ENCODE measurements around the gene CTU2.

CTU2 gene

DNA sequence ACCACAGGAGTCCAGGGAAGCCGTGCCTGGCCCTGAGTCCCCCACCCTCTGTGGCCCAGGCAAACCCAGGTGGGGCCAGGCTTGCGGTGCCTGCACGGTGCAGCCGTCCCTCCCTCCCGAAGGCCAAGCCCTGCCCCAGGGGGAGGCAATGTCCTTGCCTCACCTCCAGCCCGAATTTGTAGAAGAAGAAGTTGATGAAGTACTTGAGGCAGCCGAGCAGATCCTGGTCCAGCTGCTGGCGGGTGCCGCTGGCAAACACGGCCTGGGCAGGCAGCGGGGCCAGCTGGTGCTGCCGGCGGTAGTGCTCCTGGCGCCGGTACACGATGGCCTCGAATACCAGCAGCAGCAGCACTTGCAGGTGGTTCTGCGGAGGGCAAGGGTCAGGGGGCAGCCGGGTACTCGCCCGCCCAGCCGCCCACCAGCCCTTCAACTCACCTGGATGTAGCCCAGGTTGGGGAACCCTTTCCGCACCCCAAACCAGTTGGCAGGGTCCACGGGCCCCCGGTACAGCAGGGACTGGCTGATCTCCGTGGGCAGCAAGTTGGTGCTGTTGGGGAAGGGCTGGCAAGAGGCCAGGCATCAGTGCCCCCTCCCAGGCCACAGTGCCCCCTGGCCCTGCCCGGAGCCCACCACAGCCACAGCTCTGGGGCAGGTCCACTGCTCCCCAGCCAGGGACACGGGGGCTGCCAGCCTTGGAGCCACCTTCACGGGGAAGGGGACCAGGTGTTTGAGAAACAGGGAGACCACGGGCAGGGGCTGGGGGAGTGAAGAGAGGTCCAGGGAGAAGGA is 26.1 kb downstream of the CTU2 start:
- no peak for DNase-seq

DNA sequence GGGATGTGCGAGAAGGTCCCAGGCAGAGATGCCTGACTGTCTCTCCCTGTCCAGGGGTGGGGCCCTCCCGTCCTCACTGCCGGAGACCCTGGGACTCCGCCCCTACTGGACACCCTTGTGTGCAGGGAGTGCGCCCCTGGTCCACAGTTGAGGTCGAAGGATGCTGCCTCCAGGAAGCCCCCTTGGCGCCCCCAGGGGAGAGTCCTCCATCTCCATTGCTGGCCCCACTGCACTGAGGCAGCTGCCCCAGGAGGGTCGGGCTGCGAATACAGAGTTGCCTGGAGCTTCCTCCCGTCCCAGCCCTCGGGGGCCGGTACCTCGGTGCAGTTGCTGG is 26.6 kb downstream of the CTU2 start:
- DNase-seq = no peak

DNA sequence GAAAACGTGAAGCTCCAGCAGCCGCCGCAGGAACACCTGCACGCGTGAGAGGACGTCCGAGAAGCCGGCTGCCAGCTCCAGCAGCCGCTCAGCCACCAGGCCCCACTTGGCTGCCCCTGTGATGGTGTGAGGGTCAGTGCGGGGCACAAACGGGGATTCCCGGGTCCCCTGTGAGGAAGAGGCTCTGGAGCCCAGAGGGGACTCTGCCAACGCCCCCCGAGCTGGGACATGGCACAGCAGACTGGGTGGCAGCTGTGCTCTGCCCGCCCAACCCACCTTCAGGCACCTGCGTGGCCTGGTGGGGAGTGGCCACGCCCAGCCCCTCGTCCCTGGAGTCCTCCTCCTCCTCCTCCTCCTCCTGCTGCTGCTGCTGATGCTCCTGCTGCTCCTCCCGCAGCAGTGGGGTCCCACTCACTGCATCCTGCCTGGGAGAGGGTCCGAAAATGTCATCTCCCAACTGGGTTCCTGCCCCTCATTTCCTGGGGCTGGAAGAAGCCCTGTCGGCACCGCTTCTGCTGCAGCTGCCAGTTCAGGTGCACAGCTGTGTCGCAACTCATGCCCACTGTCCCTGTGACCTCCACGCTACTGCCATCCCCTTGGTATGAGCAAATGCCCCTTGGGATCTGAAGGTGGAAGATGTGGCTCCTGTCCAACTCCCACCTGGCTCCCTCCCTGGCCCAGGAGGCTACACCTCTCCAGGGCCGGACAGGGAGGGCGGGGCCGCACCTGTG is 27.5 kb downstream of the CTU2 start:
- no peak for DNase-seq

DNA sequence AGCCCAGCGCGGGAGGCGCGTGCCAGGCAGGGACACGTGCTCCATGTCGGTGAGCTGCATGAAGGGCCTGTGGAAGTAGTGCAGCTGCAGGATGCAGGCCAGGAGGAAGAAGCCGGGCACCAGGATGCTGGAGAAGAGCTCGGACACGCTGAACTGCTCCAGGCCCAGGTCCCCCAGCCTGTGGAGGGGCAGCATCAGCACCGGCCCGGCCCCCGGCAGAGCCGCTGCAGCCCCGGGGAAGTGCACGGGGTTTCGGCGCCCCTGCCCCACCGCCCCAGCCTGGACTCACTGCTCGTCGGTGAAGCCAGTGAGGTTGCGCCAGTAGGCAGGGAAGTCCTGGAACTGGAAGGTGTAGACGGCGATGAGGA is 28.0 kb downstream of the CTU2 start:
- DNase-seq = no peak

DNA sequence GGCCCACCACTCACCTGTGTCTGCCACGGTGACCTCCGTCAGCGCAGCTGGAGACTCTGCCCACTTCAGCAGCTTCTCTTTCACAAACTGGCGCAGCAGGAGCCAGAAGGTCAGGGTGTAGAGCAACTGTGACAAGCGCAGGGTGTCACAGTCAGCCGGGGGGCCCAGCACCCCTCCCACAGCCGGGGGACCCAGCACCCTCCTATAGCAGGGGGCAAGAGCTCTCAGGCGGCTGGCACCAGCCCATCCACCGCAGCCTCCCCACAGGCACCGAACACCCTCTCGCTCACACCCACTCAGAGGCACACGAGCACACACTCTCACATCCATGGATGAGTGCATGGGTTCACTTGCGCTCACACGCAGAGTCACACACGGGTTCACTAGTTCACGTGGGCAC is 28.8 kb downstream of the CTU2 start:
- no peak for DNase-seq

DNA sequence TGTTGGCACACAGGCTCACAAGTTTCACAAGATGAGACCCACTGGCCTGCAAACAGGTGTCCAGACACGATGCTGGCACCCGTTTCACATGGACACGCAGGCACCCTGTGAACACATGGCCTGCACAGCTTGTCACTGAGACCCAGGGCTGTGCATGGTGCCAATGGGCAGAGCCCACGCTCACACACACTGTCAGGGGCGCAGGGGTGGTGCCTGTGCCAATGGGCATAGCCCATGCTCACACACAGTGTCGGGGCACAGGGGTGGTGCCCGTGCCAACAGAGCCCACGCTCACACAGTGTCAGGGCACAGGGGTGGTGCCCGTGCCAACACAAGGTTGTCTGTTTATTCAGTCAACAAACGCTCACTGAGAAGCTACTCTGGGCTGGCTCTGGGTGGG is 29.3 kb downstream of the CTU2 start:
- DNase-seq = no peak

DNA sequence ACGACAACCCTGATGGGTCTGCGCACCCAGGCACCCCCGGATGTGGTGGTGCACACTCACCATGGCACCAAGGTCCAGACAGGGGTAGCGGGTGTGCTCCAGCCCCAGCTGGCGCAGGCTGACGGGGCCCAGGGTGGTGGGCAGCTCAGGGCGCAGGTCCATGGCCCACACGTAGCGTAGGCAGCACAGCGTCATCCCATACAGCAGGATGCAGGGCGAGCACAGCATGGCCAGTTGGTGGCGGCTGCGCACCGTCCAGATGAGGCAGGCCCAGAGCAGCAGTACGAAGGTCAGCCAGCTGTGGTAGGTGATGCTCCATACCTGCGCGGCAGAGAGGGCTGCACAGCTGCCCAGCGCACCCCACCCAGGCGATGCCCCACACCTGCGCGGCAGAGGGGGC is 29.8 kb downstream of the CTU2 start:
- no peak for DNase-seq

DNA sequence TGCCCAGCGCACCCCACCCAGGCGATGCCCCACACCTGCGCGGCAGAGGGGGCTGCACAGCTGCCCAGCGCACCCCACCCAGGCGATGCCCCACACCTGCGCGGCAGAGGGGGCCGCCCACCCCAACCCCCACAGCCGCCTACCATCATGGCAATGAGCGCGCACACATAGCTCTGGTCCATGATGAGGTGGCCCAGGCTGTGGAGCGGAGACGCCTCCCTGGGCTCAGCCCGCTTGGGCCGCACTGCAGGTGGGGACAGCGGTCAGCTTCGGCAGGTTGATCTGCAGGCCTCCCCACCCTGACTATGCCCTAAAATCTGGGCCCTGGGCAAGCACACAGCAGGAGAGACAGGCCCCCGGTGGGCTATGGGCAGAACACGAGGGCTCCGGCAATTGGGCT is 30.2 kb downstream of the CTU2 start:
- no peak for DNase-seq

DNA sequence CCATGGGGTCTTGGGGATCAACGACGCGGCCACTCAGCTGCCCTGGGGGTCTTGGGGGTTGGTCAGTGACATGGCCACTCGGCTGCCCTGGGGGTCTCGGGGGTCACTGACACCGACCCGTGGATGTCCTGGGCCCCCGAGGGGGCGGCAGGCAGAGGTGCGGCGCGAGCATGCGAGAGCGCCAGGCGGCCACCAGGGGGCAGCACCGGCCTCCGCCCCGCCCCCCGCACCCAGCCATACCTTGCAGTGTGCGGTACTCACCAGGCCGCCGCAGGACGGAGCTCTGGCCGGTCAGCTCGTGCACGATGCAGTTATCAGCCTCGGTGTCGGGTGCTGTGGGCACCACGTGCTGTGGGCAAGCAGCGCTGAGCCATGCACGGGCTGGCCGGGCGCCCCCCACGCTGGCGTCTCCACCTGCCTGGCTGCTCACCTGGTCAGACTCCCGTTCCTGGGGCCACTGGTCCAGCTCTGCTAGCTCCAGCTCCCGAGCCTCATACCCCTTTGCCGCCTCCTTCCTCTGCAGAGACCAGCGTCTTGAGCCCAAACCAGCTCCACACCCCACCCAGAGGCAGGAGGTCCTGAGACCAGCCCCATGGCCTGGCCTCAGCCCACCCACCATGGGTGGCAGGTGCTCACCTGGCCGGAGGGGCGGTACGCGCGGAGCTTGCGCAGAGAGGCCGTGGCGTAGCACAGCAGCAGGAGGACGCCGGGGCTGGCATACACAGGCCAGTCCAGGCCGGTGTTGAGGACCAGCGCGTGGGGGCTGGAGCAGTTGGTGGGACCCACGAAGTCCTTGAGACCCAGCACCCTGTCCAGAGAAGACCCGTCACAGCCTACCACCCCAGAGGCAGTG is 31.2 kb downstream of the CTU2 start:
- no peak for DNase-seq

DNA sequence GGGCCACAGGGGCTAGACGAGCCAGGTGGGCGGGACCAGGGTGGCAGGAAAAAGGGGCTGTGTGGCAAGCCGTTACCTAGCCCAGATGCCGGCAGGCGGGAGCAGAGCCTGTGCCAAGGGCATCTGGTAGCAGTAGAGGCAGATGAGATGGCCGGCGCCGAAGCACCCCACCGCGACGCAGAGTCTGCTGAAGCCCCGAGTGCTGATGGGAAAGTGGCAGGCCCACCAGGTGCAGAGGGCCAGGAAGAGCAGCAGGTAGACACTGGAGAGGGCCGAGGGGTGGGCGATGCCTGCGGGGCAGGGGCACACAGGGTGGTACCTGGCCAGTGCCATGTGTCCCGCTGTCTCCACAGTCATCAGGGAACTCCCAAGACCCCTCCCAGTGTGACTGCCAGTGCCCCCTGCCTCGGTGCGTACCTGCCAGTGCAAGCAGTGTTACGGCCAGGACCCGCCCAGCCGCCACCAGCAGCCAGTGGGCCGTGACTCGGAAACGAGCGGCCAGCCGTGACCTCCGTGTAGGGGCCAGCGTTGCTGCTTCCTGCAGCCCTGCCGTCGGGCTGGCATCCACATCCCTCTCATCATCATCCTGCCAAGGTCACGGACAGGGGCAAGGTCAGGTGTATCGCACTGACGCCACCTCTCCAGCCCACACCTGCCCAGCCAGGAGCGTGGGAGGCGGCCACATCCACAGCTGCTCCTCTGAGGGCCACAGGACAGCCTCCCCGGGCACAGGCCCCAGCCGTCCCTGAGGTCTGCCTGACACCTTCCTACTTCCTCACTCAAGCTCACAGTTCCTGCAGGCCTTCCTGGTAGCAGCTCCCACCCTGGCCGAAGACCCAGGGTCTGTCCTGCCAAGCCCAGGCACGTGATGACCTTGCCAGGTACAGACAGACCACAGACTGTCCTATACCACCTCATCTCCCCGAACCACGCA is 32.1 kb downstream of the CTU2 start:
- DNase-seq = no peak

DNA sequence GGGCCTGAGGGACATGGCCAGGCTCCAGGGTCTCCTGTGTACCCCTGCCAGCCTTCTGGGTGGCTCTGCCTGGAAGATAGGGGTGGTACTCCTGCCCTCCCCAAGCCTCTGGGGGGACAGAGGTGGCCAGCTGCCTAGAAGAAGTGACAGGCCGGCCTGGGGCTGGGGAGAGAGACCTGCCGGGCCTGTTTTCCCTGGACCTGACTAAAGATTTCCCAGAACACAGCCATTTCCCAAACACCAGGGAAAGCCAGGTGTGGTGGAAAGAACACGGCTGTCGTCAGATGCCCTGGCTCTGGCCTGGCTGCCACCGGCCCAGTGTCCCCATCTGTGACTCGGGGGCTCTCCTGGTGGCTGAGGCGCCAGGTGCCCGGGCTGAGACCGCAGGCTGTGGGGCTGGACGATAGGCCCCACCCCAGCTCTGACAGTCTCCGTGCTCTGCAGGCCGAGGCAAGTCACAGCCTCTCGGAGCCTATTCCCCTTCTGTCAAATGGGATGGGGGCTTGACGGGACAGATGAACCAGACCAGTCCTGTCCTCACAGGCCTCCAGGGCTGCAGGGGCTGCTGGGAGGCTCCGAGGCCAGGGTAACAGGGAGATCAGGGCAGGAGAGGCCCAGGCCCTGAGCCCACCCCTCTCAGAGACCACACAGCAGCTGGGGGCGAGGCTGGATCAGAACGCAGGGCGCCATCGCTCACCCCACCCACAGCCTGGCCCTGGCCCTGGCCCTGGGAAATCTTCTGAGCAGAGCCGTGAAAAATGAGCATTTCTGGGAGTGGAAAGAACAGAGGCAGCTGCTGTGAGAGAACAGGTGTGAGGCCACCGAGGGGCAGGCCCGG is 33.1 kb downstream of the CTU2 start:
- no peak for DNase-seq

DNA sequence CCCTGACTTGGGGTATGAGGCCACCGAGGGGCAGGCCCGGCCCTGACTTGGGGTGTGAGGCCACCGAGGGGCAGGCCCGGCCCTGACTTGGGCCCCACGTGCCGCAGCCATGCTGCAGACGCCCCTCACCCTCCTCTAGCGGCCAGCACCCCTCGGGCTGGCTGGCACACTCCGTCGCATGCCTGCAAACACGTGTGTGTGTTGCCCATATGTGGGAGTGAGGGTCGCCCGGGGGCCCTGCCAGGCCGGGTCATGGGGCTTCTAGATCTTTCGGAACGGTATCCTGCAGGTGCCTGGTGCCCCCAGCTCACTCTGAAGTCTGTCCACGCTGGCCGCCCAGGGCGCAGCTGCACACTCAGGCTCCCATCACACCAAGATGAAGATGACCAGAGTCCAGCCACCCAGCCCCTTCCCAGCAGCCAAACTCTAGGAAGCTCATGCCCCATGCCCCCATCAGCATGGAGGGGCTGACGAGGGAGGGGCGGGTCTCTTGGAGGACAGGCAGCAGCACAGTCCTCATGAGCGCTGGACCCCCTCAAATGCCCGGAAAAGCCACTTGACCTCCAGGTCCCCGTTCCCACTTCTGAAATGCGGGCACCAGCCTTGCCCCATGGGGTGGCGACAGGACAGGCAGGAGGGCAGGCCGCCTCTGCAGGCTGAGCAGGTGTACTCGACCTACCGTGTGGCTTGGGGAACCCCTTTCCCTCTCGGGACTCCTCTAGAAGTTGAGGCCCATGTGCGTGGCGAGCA is 33.8 kb downstream of the CTU2 start:
- DNase-seq = no peak

DNA sequence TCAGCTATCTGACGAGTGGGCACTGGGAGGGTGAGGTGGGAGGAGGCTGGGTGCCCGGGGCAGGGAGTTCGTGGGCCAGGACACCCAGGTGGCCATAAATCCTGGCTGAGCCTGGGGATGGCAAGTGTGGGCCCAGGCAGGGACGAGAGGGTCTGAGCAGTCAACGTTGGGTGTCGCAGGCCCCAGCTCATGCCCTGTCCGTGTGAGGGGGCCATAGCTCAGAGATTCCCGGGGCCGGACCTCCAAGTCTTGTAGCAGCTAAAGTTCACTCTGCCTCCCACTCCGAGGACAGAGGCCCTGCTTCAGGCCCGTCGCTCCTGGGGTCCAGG is 34.4 kb downstream of the CTU2 start:
- no peak for DNase-seq

DNA sequence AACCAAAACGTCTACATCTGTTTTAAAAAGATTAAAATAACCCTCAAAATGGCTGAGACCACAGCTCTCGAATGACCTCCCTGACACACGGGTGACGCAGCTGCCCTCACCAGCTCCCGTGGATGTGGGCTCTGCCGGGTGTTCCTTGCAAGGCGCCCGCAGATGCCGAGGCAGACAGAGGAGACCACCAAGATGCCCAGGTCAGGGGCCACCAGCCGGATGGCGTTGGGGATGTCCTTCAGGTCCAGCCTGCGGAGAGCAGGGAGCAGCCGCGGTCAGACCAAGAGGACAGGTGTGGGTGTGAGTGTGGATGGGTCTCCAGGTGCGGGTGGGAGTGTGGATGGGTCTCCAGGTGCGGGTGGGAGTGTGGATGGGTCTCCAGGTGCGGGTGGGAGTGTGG is 35.1 kb downstream of the CTU2 start:
- DNase-seq = no peak

DNA sequence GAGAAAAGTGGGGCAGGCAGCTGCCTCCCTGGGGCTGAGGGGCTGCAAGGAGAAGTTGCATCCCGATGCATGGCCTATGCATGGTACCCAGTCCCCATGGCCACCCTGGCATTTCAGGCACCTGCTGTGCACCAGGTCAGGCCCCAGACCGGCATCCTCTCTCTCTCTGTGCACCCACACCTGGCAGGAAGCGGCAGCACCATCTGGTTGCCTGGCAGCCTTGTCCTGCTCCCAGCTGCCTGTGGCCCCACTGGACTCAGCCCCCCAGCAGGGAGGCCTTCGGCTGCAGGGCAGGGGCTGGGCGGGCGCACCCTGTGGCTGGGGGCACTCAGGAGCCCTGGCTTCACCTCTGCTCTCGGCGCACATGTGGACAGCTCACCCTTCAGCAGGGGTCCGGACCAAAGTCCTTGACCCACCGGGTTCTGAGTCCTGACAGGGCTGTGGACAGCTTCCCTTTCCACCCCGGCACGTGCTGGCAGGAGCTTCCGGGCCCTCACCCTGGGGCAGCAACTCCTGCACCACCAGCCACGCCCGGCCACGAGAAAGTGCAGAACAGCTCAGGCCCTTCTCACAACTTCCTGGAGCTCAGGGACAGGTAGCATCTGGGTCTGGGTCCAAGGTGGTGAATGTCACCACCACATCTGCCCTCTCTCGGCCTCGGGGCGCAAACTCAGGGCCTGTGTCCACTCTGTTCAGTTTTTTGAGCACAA is 36.7 kb downstream of the CTU2 start:
- no peak for DNase-seq

DNA sequence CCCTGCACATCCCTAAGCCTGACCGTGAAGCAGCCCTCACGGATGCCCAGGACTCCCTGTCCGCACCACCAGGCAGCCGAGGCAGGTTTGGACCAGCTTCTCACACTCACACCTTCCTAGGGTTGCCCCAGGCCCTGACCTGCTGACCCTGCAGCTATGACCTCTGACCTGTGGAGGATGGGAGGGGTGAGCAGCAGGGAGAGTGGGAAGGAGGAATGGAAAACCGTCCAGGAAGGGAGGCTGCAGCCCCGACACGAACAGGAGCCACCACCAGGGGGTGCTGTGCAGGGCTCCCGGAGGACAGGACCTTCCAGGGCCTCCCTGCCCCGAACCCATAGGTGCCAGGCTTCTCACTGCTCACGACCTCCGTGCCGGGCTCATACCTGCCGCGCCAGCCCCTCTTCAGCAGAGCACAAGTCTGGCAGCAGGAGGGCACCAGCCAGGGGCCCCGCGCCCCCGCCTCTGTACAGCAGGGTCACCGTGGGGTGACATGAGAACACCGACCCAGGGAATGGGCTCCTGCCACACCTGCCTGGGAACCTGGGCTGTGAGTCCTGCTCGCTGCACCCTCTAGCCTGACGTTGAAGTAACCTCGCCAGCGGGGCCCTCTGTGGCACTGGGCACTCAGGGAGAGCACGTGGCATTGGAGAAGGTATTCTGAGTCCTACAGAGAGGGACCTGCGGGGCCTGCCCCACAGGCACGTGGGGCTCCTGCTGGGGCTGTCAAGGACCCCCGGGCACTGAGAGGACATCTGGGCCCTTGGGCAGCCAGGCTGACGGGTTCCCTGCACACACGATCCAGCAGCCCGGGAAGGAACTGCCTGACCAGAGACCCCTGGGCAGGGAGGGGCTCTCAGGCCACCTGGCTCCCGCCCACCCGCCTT is 37.6 kb downstream of the CTU2 start:
- DNase-seq = no peak

DNA sequence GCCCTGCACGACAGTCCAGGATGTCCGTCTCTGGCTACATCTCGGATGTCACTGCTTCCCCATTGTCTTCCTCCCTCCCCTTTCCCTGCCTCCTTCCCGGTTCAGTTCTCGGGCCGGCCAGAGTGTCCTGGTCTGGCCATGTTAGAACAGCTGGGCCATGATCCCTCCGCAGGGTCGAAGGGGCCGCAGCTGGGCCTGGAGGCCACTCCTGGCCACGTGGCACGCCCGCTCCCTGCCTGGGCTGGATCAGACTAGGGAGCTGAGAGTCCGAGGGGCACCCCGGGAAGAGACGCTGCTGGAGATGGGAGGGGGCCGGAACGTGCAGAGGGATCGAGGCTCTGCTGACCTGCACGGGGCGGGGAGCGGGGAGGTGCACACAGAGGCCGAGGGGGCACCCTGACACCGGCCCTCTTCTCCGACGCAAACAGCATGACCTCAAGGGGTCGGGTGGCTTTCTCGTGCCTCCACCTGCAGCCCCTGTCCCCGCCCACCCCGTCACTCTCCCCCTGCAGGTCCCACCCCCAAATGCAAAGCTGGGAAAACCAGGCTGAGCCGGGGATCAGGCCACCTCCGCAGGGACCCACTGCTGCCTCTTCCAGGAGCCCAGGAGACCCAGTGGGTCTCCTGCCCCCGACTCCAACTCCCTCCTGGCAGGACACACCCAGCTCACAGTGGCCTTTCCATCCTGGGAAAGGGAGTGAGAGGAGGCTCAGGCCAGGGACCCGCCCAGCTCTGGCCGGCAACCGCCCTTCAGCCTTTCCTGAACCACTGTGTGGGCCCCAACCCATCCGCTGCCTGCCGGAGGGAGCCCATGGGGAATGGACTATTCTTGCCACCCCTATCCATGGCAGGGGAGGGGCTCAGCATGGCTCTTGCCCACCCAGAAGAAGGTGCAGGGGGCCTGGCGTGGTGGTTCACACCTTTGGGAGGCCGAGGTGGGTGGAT is 38.5 kb downstream of the CTU2 start:
- DNase-seq = no peak

DNA sequence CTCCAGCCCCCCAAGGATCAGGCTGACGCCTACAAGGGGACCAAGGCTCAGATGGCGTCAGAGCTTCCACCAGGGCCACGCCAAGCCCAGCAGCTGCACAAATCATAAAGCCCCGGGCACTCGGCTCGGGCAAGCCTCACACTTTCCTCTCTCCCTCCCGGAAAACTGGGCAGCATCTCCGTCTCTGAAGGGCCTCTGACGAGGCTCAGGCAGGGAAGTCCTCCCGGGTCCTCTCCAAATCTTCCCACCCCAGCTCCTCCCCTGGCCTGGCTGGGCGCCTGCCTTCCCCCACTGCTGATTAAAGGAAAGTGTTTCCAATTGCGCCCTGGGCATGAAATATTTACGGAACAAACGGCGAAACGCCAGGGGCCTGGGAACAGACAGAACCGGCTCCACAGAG is 40.2 kb downstream of the CTU2 start:
- no peak for DNase-seq

Data from cortex of kidney (tissue), 1 donor.